DOHH2 (cell line): ENCODE measurements around the gene NDUFA9.

ENCODE experiments used
- H3F3A ChIP-seq: fragments of 200-600 bp; sonication (generic), shearing (Covaris generic); 2 replicates; pipeline ENCODE4 v1.6.0; 2016; ENCODE audit warnings: antibody characterized with exemption, mild to moderate bottlenecking; ENCODE audit not compliant: control insufficient read depth, insufficient read depth
- H3K27ac ChIP-seq: fragments of 200-600 bp; sonication (generic); 2 replicates; pipeline ENCODE4 v1.5.1; 2014; ENCODE audit warnings: low read depth, mild to moderate bottlenecking, low read length, moderate library complexity
- H3K27me3 ChIP-seq: fragments of 200-600 bp; sonication (generic); 2 replicates; pipeline ENCODE4 v1.6.1; 2014; ENCODE audit warnings: mild to moderate bottlenecking, low read length, mixed read lengths; ENCODE audit not compliant: control insufficient read depth
- H3K36me3 ChIP-seq: fragments of 200-600 bp; sonication (generic); 2 replicates; pipeline ENCODE4 v1.6.1; 2014; ENCODE audit warnings: mild to moderate bottlenecking, low read length, moderate library complexity, mixed read lengths; ENCODE audit not compliant: control insufficient read depth
- H3K4me1 ChIP-seq: fragments of 200-600 bp; sonication (generic); 2 replicates; pipeline ENCODE4 v1.6.1; 2014; ENCODE audit warnings: mild to moderate bottlenecking, low read length, mixed read lengths; ENCODE audit not compliant: control insufficient read depth
- H3K4me2 ChIP-seq: fragments of 200-600 bp; sonication (generic); 2 replicates; pipeline ENCODE4 v1.6.0; 2014; ENCODE audit warnings: mild to moderate bottlenecking, low read length, moderate library complexity
- H3K4me3 ChIP-seq: fragments of 200-600 bp; sonication (generic); 2 replicates; pipeline ENCODE4 v1.5.1; 2014; ENCODE audit warnings: mild to moderate bottlenecking, low read length, mixed read lengths
- H3K79me2 ChIP-seq: fragments of 200-600 bp; sonication (generic); 2 replicates; pipeline ENCODE4 v1.6.1; 2014; ENCODE audit warnings: mild to moderate bottlenecking, low read length, mixed read lengths; ENCODE audit not compliant: control insufficient read depth
- H3K9me2 ChIP-seq: fragments of 200-600 bp; sonication (generic); replicated peaks from 2 replicates; pipeline ENCODE4 v1.6.1; 2014; ENCODE audit warnings: mild to moderate bottlenecking, low read length, mixed read lengths; ENCODE audit not compliant: control insufficient read depth
- H3K9me3 ChIP-seq: fragments of 200-600 bp; sonication (generic); 2 replicates; pipeline ENCODE4 v1.6.1; 2014; ENCODE audit warnings: antibody characterized with exemption, low read length, mixed read lengths; ENCODE audit not compliant: control insufficient read depth, insufficient read depth
- H4K20me1 ChIP-seq: fragments of 200-600 bp; sonication (generic); 2 replicates; pipeline ENCODE4 v1.6.0; 2014; ENCODE audit warnings: low read depth, mild to moderate bottlenecking, antibody characterized with exemption, low read length, moderate library complexity; ENCODE audit not compliant: control insufficient read depth, insufficient read depth
- EZH2phosphoT487 ChIP-seq: fragments of 200-600 bp; sonication (generic); IDR thresholded peaks from 2 replicates; pipeline ENCODE4 v1.6.1; 2017; ENCODE audit warnings: borderline replicate concordance, mild to moderate bottlenecking, antibody characterized with exemption, low read length, moderate library complexity, mixed read lengths
- TF ChIP-seq, protein P1 (sequence below): fragments of 200-600 bp; sonication (generic); IDR thresholded peaks from one replicate; pipeline ENCODE4 v1.5.1; 2014; ENCODE audit warnings: antibody characterized with exemption, mild to moderate bottlenecking, low read depth, low read length; ENCODE audit not compliant: poor library complexity, severe bottlenecking

NDUFA9 gene

GRCh38 chr12:4653691-4654090 is 4.8 kb downstream of the NDUFA9 start:
- no peaks in the 10 kb centered on the region for H3K27me3 ChIP-seq
- H3K36me3 ChIP-seq = peaks cover 44% of the 10 kb centered on the region
- no peaks in the 10 kb centered on the region for H3K9me3 ChIP-seq
- H3F3A ChIP-seq = no peaks in the 10 kb centered on the region
- peaks cover 11% of the 10 kb centered on the region for H3K4me1 ChIP-seq
- no peaks in the 10 kb centered on the region for H3K9me2 ChIP-seq
- no peak overlapping the region for H3K4me2 ChIP-seq
- peaks cover 54% of the 10 kb centered on the region for H3K79me2 ChIP-seq
- TF ChIP-seq EZH2phosphoT487 = no peak
- TF ChIP-seq, protein P1, sequence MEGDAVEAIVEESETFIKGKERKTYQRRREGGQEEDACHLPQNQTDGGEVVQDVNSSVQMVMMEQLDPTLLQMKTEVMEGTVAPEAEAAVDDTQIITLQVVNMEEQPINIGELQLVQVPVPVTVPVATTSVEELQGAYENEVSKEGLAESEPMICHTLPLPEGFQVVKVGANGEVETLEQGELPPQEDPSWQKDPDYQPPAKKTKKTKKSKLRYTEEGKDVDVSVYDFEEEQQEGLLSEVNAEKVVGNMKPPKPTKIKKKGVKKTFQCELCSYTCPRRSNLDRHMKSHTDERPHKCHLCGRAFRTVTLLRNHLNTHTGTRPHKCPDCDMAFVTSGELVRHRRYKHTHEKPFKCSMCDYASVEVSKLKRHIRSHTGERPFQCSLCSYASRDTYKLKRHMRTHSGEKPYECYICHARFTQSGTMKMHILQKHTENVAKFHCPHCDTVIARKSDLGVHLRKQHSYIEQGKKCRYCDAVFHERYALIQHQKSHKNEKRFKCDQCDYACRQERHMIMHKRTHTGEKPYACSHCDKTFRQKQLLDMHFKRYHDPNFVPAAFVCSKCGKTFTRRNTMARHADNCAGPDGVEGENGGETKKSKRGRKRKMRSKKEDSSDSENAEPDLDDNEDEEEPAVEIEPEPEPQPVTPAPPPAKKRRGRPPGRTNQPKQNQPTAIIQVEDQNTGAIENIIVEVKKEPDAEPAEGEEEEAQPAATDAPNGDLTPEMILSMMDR = no peak
- H4K20me1 ChIP-seq = 0 out of 2 replicates have a peak, but pooled peaks cover 3% of the 10 kb centered on the region
- no peak overlapping the region for H3K4me3 ChIP-seq
- H3K27ac ChIP-seq = no peak overlapping the region

DNA sequence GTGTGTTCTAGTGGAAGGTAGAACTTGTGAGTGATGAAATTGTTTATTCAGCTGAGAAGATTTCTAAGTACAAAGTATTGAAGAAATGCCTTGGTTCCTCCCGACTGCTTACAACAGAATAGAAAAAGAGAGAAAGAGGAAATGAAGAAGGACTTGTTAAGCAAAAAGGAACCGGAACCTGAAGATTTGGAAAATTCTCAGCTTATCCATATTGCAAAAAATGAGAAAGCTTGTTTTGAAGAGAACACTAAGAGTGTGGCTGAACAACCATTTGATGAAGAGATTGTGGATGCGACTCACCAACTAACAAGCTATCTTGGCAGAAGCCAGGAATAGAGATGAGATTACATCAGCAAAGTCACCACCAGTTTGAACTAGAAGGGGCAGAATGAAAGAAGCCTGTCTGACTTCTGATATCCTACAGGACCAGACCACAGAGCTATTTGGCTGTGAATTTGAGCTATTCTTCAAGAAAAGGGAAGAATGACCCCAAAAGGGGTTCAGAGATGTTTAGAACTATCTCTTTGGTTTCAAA is 15.1 kb downstream of the NDUFA9 start:
- Histone ChIP-seq H3K36me3 (peaks cover 95% of the 10 kb centered on the region), H3K4me3 (no peak overlapping the region), H3K4me2 (no peak overlapping the region), H3F3A (no peaks in the 10 kb centered on the region), H3K4me1 (no peaks in the 10 kb centered on the region), H3K9me2 (no peaks in the 10 kb centered on the region), H3K27me3 (no peaks in the 10 kb centered on the region), H3K27ac (no peak overlapping the region), H3K79me2 (no peaks in the 10 kb centered on the region), H4K20me1 (no peaks in the 10 kb centered on the region), H3K9me3 (no peaks in the 10 kb centered on the region)
- no peak for TF ChIP-seq EZH2phosphoT487
- TF ChIP-seq, protein P1 = no peak

DNA sequence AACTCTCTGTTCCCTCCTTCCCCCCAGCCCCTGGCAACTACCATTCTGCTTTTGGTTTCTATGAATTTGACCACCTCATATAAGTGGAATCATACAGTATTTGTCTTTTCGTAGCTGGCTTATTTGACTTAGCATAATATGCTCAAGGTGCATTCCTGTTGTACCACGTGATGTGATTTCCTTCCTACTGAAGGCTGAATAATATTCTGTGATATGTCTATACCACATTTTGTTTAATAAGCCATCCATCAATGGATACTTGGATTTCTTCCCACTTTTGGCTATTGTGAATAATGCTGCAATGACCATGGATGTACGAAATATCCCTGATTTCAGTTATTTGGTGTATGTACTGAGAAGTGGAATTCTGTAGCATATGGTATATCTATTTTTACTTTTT is 16.3 kb downstream of the NDUFA9 start:
- H3K36me3 ChIP-seq = peaks cover 95% of the 10 kb centered on the region

More for the DNA sequence above, 16.3 kb downstream of the NDUFA9 start:
- Histone ChIP-seq H4K20me1 (no peaks in the 10 kb centered on the region), H3K27me3 (no peaks in the 10 kb centered on the region), H3K4me2 (no peak overlapping the region), H3F3A (no peaks in the 10 kb centered on the region), H3K9me2 (no peaks in the 10 kb centered on the region), H3K27ac (no peak overlapping the region), H3K79me2 (no peaks in the 10 kb centered on the region), H3K4me3 (no peak overlapping the region), H3K4me1 (no peaks in the 10 kb centered on the region), H3K9me3 (no peaks in the 10 kb centered on the region)
- TF ChIP-seq EZH2phosphoT487 = no peak
- TF ChIP-seq, protein P1 = no peak
